Neural cell (in vitro differentiated cells): Measurements from ENCODE around the gene NPAS3.

Experiments used
- EP300 ChIP-seq: fragments of 450-650 bp; conservative IDR thresholded peaks from 2 replicates; pipeline ENCODE4 v1.6.1; 2014; ENCODE audit warnings: antibody characterized with exemption, mild to moderate bottlenecking, moderate library complexity; ENCODE audit not compliant: poor library complexity, severe bottlenecking
- EZH2 ChIP-seq: fragments of 200-600, 300-800 bp; shearing (Covaris generic), sonication (generic); IDR thresholded peaks from 2 replicates; pipeline ENCODE4 v1.6.1; 2014; ENCODE audit warnings: antibody characterized with exemption, low read length, borderline replicate concordance, mild to moderate bottlenecking; ENCODE audit not compliant: insufficient read depth, poor library complexity, severe bottlenecking
- RAD21 ChIP-seq: fragments of 450-650 bp; conservative IDR thresholded peaks from 2 replicates; pipeline ENCODE4 v1.6.1; 2014; ENCODE audit warnings: antibody characterized with exemption, mild to moderate bottlenecking, moderate library complexity
- TAF1 ChIP-seq: IDR thresholded peaks from 2 replicates; pipeline ENCODE4 v1.6.1; 2012; ENCODE audit warnings: low read depth
- TF ChIP-seq, protein P1 (sequence below): fragments of 450-650 bp; IDR thresholded peaks from 2 replicates; pipeline ENCODE4 v1.5.1; 2014; ENCODE audit warnings: antibody characterized with exemption, mild to moderate bottlenecking, moderate library complexity; ENCODE audit not compliant: poor library complexity, severe bottlenecking

DNA sequence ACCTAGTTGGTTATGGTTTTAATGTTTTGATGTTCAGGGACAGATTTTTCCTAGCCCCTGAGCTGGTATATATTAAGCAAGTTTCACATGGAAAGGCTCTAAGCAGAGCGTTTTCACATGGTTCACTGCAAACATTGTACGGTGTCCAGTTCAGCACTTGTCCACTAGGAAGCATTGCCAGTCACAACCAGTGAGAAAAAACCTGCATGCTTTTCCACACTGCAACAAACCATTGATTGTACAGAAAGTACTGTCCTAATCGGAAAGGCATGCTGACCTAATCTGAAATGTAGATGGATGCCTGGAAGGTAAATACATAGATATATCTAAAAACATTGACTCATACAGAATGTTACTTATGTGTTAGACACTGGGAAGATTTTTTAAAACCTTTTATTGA, 25.0 kb upstream of the NPAS3 start:
- TF ChIP-seq TAF1 (no peak), EP300 (no peak), EZH2 (no peak), RAD21 (no peak)
- TF ChIP-seq, protein P1, sequence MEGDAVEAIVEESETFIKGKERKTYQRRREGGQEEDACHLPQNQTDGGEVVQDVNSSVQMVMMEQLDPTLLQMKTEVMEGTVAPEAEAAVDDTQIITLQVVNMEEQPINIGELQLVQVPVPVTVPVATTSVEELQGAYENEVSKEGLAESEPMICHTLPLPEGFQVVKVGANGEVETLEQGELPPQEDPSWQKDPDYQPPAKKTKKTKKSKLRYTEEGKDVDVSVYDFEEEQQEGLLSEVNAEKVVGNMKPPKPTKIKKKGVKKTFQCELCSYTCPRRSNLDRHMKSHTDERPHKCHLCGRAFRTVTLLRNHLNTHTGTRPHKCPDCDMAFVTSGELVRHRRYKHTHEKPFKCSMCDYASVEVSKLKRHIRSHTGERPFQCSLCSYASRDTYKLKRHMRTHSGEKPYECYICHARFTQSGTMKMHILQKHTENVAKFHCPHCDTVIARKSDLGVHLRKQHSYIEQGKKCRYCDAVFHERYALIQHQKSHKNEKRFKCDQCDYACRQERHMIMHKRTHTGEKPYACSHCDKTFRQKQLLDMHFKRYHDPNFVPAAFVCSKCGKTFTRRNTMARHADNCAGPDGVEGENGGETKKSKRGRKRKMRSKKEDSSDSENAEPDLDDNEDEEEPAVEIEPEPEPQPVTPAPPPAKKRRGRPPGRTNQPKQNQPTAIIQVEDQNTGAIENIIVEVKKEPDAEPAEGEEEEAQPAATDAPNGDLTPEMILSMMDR = no peak
